HG03558 (cell line): ENCODE data around the gene CCDC9B.

Source experiments
- ATAC-seq: cut with Tn5 transposase; IDR thresholded peaks from one replicate; pipeline ENCODE4 v1.9.1; 2021; ENCODE audit warnings: moderate number of reproducible peaks; ENCODE audit not compliant: unreplicated experiment; ENCODE audit errors: extremely low read depth

The CCDC9B gene

GRCh38 chr15:40310993-40311392, 29.7 kb downstream of the CCDC9B start:
- ATAC-seq = no peak

- no peak for ATAC-seq
Observed at GRCh38 chr15:40310001-40310959, 30.5 kb downstream of the CCDC9B start.

GRCh38 chr15:40309344-40309862, 31.3 kb downstream of the CCDC9B start:
- no peak for ATAC-seq

GRCh38 chr15:40307421-40308211, 33.1 kb downstream of the CCDC9B start, which contains the start of gene PLCB2:
PLCB2 (minus strand) TSS chr15:40307935; CDS start chr15:40307672, 263 bp downstream.
- no peak for ATAC-seq

GRCh38 chr15:40306908-40307307, 33.8 kb downstream of the CCDC9B start:
- ATAC-seq = no peak

GRCh38 chr15:40306371-40306770, 34.4 kb downstream of the CCDC9B start:
- ATAC-seq = no peak

- no peak for ATAC-seq
Observed at GRCh38 chr15:40305281-40305680, 35.5 kb downstream of the CCDC9B start.

- no peak for ATAC-seq
Observed at GRCh38 chr15:40303576-40303975, 37.2 kb downstream of the CCDC9B start.

GRCh38 chr15:40302981-40303380, 37.8 kb downstream of the CCDC9B start:
- ATAC-seq = no peak

GRCh38 chr15:40302288-40302886, 38.4 kb downstream of the CCDC9B start:
- ATAC-seq = no peak

GRCh38 chr15:40301467-40302179, 39.1 kb downstream of the CCDC9B start:
- ATAC-seq = no peak

GRCh38 chr15:40300771-40301170, 40.0 kb downstream of the CCDC9B start:
- no peak for ATAC-seq

- ATAC-seq = no peak
Observed at GRCh38 chr15:40300367-40300766, 40.4 kb downstream of the CCDC9B start.

- ATAC-seq = no peak
Observed at GRCh38 chr15:40298216-40298935, 42.4 kb downstream of the CCDC9B start.

- no peak for ATAC-seq
Observed at GRCh38 chr15:40297356-40297755, 43.4 kb downstream of the CCDC9B start.

GRCh38 chr15:40296561-40297230, 44.0 kb downstream of the CCDC9B start:
- ATAC-seq = no peak

GRCh38 chr15:40295877-40296560, 44.7 kb downstream of the CCDC9B start:
- no peak for ATAC-seq

GRCh38 chr15:40295297-40295696, 45.4 kb downstream of the CCDC9B start:
- no peak for ATAC-seq
